Neural progenitor cell (in vitro differentiated cells): ENCODE measurements around the gene MAGI2.

Source experiments
- CTCF ChIP-seq: fragments of 200-600 bp; sonication (generic); IDR thresholded peaks from 2 replicates; pipeline ENCODE4 v1.5.1; 2017; ENCODE audit warnings: antibody characterized with exemption, mild to moderate bottlenecking
- EZH2phosphoT487 ChIP-seq: fragments of 200-600 bp; sonication (generic); IDR thresholded peaks from 2 replicates; pipeline ENCODE4 v1.6.1; 2017; ENCODE audit warnings: antibody characterized with exemption

GRCh38 chr7:78649236-78649635, 804.2 kb downstream of the MAGI2 start:
- TF ChIP-seq CTCF (no peak), EZH2phosphoT487 (no peak)
